ENCODE results near the gene CCDC88C.
A peak's percentile ranks its signal among the peaks of the same experiment; 100 is the strongest.

CCDC88C gene

GRCh38 chr14:91380610-91381371 lies 36.8 kb downstream of the CCDC88C start:
- DNase-seq (ENCODE audit: low read depth in 2 of 2): peak; percentile 19 to 29

GRCh38 chr14:91380123-91380522 lies 37.5 kb downstream of the CCDC88C start:
- no peak for DNase-seq (ENCODE audit: low read depth in 2 of 2)

- no peak for DNase-seq (ENCODE audit: low read depth in 2 of 2)
These were observed 38.1 kb downstream of the CCDC88C start for GRCh38 chr14:91379579-91379932.

GRCh38 chr14:91378930-91379578 lies 38.6 kb downstream of the CCDC88C start:
- DNase-seq (ENCODE audit: low read depth in 2 of 2): no peak

DNA sequence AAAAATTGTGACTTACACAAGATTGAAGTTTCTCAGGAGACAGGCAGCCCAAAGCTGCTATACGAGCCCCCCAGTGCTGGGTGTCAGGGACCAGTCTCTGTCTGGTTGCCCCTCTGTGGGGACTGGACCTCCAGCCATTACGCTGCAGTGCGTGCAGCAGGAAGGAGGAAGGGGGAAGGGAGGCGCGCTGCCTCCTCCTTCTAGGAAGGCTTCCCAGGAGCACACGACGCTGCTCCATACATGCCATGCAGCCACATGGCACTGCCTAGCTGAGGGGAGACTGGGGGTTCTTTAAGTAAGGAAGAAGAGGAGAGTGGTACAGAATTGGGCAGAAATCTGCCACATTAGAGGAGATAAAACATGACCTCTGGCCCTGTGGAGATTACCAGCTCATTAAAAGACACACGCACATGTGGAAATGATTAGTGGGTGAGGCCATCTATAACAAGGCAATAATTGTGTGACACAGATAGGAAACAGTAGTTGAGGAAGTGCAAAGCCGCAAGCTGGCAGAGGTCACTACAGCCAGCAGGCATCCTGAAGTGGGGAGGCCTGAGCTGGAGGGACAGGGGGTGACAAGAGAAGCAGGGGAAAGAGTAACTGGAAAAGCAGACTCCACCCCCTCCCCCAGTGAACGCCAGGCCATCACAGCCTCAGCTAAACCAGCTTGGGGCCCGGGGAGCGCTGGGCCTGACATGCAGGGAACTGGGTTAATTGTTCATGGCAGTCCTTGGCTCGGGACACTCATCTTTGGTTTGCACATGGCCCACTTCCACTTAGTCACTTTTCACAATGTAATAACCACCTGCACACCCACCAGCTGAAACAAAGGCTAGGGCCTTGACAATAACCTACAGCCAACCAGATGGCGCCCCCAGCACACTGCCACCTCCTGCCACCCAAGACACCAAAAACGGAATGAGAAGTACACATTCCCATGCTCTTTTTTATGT lies 39.6 kb downstream of the CCDC88C start:
- DNase-seq (ENCODE audit: low read depth in 2 of 2): no peak

DNA sequence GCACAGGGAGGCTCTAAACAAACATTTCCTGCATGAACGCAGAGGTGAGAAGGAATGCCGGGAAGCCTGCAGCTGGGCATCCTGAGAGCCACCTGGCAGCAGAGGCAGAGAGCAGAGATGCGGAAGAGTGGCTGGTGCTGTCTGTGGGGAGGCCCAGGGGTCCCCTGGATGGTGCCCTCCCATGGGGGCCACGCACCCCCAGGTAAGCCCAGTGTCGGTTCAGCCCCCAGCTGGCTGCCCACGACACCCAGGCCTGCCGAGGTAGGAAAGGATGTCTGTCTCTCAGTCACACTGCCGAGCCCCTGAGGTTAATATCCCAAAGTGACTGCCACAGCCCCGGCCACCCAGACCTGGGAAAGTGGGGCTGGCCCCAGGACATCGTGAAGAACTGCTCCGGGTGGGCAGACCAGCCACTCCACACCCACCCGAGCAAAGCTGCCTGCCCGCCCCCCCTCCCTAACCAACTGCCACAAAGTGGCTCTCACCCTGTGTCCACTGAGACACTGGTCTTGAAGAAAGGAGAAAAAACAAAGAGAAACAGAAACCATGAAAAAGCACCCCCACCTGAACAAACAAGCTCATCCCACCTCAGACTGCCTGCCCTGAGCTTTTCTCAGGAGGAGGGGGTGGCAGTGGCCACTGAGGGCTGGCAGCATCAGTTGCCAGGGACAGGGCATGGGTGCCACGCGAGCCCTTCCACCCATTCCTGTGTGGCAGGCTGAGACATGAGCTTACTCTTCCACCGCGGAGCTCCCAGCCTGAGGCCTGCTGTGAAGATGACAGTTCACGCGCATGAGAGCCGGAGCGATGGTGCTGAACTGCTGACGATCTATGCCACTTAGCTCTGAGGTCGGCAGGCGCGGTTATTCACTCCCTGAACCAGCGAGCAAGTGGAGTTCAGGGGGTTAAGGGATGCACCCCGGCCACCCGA lies 40.8 kb downstream of the CCDC88C start:
- DNase-seq (ENCODE audit: low read depth in 2 of 2): no peak

DNA sequence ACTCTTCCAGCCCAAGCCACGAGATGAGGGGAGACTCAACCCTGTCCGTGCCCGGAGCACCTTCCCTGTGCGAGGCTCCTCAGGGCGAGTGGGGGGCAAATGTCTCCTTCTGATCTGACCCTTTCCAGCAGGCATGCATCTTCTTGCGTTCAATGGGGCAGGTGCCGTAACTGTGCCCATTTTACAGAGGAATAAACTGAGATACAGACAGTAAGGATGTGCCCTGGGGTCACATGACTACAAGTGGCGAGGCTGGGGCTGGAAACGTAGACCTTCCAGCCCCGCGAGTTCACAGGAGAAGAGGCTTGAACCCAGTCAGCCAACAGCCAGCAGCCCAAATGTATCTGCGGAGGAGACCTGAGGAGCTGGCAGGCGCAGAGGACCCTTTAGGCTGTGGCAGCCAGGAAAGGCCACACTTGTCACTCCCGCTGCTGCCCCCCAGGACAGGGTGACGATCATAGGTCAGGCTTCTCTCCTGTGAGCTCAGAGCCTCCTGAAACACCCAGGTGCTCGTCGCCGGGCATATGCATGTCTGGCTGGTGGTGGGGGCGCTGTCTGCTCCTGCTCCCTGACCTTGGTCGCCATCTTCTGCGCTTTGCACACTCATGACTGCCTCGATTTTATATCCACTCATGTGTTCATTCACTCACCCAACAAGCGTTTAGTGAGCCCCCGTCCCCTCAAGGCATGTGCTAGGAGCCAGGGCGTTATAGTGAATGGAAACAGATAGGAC lies 41.7 kb downstream of the CCDC88C start:
- no peak for DNase-seq (ENCODE audit: low read depth in 2 of 2)

GRCh38 chr14:91374879-91375702 lies 42.5 kb downstream of the CCDC88C start:
- no peak for DNase-seq (ENCODE audit: low read depth in 2 of 2)

DNA sequence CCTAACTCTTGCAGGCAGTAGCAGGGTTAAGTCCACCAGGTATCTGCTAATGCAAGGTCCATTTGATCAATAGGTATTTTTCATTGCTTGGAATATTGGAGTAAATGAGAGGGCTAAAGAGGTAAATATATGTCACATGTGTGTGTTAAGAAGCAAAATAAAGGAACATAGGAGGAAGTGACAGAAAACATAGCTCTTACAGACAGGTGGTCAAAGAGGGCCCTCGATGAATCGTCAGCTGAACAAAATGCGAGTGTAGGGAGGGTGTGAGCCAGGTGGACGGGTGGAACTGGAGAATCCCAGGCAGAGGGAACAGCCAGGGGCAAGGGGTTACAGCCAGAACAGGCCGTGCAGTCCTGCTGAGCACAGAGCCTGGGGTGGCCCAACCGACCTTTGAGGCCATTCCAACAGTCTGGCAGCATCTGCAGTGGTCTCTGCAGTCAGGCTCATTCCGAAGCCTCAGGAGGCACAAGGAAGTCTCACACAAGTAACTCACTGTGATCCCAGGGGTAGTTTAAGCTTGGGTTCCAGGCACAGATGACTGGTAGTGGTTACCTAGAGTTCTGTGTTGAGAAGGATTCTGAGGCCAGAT lies 43.2 kb downstream of the CCDC88C start:
- DNase-seq (ENCODE audit: low read depth in 2 of 2): no peak

- DNase-seq (ENCODE audit: low read depth in 2 of 2): no peak
These were observed 43.9 kb downstream of the CCDC88C start for GRCh38 chr14:91373591-91374254.

DNA sequence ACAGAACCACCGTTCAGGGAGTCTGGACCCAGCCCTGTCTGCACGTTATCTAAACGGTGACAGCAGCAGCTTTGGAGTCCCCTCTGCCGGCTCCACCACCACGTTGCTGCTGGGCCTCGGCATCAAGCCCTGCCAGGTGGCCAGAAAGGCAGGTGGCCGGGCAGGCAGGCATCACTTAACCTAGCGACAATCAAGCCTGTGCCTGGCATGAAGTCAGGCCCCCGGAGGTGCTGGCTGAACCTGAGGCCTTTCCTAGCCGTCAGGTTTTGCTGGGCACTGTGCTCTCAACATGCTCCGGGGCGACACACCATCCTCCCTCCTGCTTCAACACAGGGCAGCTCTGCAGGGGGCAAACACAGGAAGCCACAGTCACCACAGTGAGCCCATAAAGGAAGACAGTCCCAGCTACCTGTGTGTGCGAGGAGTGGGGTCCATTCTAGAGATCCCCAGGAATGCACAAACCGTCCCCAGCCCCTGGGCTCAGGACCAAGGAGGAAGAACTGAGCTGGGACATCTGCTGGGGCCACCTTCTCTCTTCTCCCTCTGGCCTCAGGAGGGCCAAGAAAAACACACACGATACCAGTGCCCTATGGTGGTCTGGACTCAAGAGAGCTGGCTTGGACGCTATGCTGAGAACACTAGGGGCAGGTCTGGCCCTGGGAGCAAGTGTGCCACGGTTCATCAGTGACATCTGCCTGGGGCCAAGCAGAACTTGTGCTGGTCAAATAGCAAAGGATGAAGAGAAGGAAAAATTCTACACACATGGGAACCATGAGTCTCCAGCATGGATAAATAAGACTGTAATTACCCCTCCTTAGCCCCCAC lies 44.7 kb downstream of the CCDC88C start:
- DNase-seq (ENCODE audit: low read depth in 2 of 2): no peak

DNA sequence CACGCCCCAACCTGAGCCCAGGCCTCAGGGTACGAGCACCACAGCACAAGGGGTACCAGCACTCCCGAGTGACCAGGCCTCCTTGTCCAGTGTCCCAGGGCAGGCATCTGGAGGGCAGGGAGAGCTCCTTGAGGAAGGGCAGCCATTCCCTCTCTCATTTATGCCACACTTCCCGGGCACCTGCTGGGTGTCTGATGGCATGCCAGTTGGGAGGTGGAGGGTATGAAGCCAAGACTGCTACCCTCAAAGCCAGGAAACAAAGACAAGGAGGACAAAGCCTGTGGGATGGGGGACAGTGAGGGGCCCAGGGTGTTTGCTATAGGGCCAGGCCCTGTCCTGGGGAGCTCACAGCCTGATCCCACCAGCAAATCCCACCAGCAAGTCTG lies 45.6 kb downstream of the CCDC88C start:
- no peak for DNase-seq (ENCODE audit: low read depth in 2 of 2)

- no peak for DNase-seq (ENCODE audit: low read depth in 2 of 2)
These were observed 46.3 kb downstream of the CCDC88C start for GRCh38 chr14:91371011-91371989.

DNA sequence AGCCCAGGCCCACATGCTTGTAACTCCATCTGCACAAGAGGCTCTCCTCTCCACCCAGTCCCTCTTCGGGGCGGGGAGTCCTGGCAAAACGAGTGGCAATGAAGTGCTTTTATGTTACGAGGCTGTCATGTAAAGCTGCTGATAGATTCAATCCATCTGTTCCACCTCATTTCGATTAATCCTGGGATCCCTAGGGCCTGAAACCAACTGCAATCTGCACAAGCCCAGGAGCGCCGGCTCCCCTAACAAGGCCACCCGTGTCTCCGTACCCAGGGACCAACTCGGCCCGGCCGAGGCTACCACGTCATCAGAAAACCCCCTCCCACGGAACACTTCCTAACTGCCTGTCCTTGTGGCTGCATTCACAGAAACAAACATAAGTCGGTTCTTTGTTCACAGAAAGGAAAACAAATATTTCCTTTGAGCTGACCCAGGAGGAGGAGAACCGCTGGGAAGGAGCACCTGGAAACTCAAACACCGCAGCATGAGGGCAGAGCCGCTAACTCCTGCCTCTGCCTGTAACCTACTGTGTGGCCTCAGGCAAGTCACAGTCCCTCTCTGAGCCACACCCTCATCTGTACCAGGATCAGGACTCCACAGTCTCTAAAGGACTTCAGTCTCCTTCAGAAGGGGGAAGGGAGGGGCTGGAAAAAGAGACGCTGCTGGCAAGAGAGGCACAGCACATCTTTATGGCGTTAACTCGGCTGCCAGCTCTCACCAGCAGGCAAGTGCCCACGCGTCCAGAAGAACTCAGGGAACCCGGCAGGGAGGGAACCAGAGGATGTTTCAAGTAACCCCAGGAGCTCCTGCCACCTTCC lies 47.8 kb downstream of the CCDC88C start:
- no peak for DNase-seq (ENCODE audit: low read depth in 2 of 2)

DNA sequence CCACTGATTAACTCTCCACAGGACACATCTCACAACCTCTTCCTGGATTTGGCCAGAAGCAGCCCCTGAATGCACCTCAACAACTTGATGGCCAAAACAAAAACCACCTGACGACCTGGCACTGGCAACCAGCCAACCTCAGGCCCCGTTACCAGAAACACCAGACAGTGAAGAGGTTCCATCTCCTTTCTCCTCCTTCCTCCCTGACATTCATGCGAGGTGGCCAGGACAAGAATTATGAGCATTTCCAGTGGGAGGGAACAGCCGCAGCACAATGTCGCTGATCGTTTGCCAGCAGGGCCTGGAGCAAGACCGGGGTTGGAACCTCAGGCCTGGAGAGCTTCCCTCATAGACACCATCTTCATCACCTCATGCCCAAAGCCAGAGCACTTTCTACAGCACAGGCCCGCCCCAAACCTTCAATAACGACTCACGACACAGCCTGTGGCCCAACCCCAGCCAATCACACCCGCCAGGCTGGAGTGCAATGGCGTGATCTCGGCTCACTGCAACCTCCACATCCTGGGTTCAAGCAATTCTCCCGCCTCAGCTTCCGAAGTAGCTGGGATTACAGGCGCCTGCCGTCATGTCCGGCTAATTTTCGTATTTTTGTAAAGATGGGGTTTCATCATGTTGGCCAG lies 48.7 kb downstream of the CCDC88C start:
- no peak for DNase-seq (ENCODE audit: low read depth in 2 of 2)

Data from fibroblast of skin of left biceps (primary cell).